C4-2B (cell line): ENCODE measurements around the gene HNF4A.

Source experiments
- CTCF ChIP-seq: fragments of 450-650 bp; conservative IDR thresholded peaks from 2 replicates; pipeline ENCODE4 v1.5.1; 2017; ENCODE audit warnings: mild to moderate bottlenecking
- ZFX ChIP-seq: fragments of 450-650 bp; IDR thresholded peaks from 2 replicates; pipeline ENCODE4 v1.6.1; 2017

GRCh38 chr20:44392088-44392775, 36.7 kb downstream of the HNF4A start:
- TF ChIP-seq CTCF, result no peak
- TF ChIP-seq ZFX, result no peak
